ENCODE measurements around the gene HAP1. TPM values are rescaled to one million over a fixed set of nuclear protein-coding genes. Genes with fewer than 3 reads are reported as not detected.

HAP1 gene
- total and polyA plus RNA-seq, 2 of the 8 experiments (the other 6 are each of a cell fraction or from before 2014, with no cell fraction given) = 2.3 to 3.6 TPM

- TF ChIP-seq CHD7 (IDR thresholded peaks at IDR 0.05; ENCODE audit: insufficient replicate concordance, low read length) (no peak), KDM5A (IDR thresholded peaks at IDR 0.05; ENCODE audit: low read length) (no peak), ATF2 (IDR thresholded peaks at IDR 0.05; ENCODE audit: low read length) (no peak), TCF12 (IDR thresholded peaks at IDR 0.05; ENCODE audit: low read depth, low read length) (no peak), BRCA1 (IDR thresholded peaks at IDR 0.05; ENCODE audit: low read depth, low read length) (no peak), POLR2AphosphoS5 (IDR thresholded peaks at IDR 0.05; ENCODE audit: low read depth, low read length) (no peak), CTCF (IDR thresholded peaks at IDR 0.05; ENCODE audit: control extremely low read depth in 1 of 3, insufficient read depth in 1 of 3, low read depth in 1 of 3, low read length in 3 of 3) (no peak)
These were observed 52.7 kb downstream of the HAP1 start (continued) for GRCh38 chr17:41681776-41682175.

Data from H1 (cell line).